GM21390 (cell line): Measurements from ENCODE around the gene ARHGAP42.

Source experiments
- ATAC-seq: cut with Tn5 transposase; IDR thresholded peaks from one replicate; pipeline ENCODE4 v1.9.1; 2021; ENCODE audit not compliant: unreplicated experiment

ARHGAP42 gene

GRCh38 chr11:100793525-100793924, 106.4 kb downstream of the ARHGAP42 start:
- ATAC-seq: no peak

GRCh38 chr11:100794446-100794845, 107.4 kb downstream of the ARHGAP42 start:
- ATAC-seq: no peak

- ATAC-seq: no peak
These were observed 112.4 kb downstream of the ARHGAP42 start for GRCh38 chr11:100799445-100799844.

GRCh38 chr11:100800202-100800601, 113.1 kb downstream of the ARHGAP42 start:
- no peak for ATAC-seq

GRCh38 chr11:100801225-100801999, 114.3 kb downstream of the ARHGAP42 start:
- no peak for ATAC-seq

GRCh38 chr11:100805506-100806199, 118.6 kb downstream of the ARHGAP42 start:
- no peak for ATAC-seq

GRCh38 chr11:100806296-100806695, 119.2 kb downstream of the ARHGAP42 start:
- no peak for ATAC-seq

- no peak for ATAC-seq
These were observed 121.9 kb downstream of the ARHGAP42 start for GRCh38 chr11:100808904-100809491.

- no peak for ATAC-seq
These were observed 123.1 kb downstream of the ARHGAP42 start for GRCh38 chr11:100810146-100810545.

- no peak for ATAC-seq
These were observed 123.6 kb downstream of the ARHGAP42 start for GRCh38 chr11:100810666-100811065.

GRCh38 chr11:100812517-100812916, 125.4 kb downstream of the ARHGAP42 start:
- no peak for ATAC-seq

- no peak for ATAC-seq
These were observed 128.8 kb downstream of the ARHGAP42 start for GRCh38 chr11:100815787-100816330.

- ATAC-seq: no peak
These were observed 129.7 kb downstream of the ARHGAP42 start for GRCh38 chr11:100816823-100817222.

- no peak for ATAC-seq
These were observed 130.5 kb downstream of the ARHGAP42 start for GRCh38 chr11:100817620-100818019.

- no peak for ATAC-seq
These were observed 133.5 kb downstream of the ARHGAP42 start for GRCh38 chr11:100820621-100821020.

- no peak for ATAC-seq
These were observed 134.1 kb downstream of the ARHGAP42 start for GRCh38 chr11:100821198-100821597.

GRCh38 chr11:100823360-100823759, 136.3 kb downstream of the ARHGAP42 start:
- no peak for ATAC-seq

- no peak for ATAC-seq
These were observed 137.1 kb downstream of the ARHGAP42 start for GRCh38 chr11:100824041-100824809.

GRCh38 chr11:100825626-100826025, 138.5 kb downstream of the ARHGAP42 start:
- no peak for ATAC-seq

- ATAC-seq: peak; percentile 86
These were observed 141.0 kb downstream of the ARHGAP42 start for GRCh38 chr11:100827934-100828661.
